HG03095 (cell line): ENCODE results near the gene ADD1.

Source experiments
- ATAC-seq: cut with Tn5 transposase; IDR thresholded peaks from one replicate; pipeline ENCODE4 v1.9.1; 2021; ENCODE audit warnings: moderate library complexity; ENCODE audit not compliant: unreplicated experiment

The ADD1 gene

DNA sequence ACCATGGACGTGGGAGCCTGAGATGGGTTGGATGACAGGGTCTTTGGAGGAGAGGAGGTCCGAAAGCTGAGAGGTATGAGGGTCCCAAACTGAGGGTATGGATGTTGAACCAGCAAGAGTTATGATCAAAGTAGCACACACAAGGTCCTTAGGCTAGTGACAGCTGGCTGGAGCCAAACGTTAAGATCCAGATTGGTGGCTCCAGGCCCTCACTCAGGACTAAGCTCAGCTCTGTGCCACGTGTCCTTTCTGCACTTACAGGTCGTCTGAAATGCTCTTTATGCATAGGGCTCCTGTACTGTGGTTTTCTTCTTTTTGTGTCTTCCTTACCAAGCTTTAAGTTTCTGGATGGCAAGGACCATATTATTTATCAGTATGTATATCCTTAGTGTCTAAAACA is 35.4 kb downstream of the ADD1 start:
- ATAC-seq, result no peak

DNA sequence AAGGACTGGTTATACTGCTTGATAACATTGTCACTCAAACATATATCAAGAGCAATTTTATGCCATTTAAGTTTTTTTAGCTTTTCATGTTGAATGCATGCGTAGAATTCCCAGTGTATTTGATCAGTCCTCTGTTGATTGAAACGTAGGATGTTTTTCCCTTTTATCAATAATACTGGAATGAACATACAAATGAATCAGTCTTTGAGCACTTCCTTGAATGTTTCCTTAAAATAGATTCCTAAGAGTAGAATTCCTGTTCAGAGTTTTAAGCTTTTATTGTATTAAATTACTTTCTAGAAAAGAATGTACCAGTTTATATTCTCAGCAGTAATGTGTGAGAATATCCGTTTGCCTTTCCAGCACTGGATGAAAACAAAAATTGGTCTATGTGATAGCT is 37.8 kb downstream of the ADD1 start:
- ATAC-seq, result no peak

DNA sequence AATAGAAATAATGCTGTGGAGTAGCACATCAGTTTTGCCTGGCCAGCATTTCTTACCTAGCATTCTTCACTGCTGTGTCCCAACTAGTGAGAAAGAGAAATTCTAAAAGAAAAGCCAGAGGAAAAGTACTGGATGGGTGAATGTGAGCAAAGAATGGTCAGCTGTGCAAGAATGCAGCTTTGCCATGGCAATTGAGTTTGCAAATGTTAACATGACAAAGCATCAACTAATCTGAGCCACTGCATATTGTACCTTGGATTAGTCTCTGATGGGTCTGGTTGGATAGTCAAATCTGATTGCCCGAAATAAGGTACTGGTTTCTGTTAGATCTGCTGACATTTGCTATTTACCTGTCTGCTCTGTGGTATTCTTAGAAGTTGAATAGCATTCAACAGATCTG is 38.7 kb downstream of the ADD1 start:
- ATAC-seq, result no peak

DNA sequence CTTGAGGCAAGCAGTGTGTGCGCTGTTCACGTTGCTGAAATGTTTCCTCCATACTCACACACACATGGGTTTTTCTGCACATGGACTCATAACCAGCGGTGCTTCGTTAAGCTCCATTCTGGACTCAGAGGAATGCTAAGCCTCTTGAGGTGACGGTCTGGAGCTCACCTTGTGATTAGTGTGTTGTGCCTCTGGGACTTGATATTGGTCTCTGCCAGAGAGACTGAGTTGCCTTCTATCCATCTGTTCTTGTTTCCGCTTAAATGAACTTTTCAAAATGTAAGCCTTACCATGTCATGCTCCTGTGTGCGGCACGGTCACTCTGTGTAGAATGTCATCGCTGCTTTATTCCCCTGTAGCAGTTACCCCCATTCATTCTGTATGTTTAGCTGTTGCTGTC is 42.5 kb downstream of the ADD1 start:
- no peak for ATAC-seq

DNA sequence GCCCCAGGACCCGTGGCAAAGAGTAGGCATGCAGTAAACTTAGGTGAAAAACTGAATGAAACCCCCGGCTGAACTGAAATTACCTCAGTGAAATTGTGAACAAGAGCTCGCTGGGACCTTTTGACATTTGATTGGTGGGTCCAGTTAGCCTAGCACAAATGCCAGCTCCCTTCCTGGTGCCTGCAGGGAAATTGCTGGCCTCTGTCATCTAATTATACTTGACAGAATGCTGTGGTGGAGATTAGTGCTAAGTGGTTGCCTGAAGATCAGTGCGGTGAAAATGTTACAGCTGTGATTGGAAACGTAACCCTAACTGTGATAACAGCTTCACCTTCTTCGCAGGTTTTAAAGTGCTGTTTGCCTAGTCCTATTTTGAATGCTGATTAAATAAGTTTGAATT is 43.0 kb downstream of the ADD1 start:
- no peak for ATAC-seq

DNA sequence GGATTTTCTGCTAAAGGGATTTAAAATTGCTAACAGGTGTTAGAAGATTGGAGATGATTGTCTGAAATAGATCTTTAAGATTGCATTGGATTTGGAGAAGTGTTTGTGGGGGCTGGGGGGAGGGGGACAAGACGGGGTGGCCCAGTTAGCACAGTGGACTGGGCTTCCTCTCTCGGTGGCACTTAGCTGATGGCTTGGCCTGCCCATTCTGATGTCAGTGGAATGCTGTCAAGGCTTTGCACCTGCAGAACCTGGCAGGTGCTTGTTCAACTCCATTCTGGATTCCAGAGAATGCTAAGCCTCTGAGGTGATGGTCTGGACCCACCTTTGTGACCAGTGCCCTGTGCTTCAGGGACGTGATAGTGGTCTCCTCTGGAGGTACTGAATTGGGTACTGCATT is 43.7 kb downstream of the ADD1 start:
- no peak for ATAC-seq

DNA sequence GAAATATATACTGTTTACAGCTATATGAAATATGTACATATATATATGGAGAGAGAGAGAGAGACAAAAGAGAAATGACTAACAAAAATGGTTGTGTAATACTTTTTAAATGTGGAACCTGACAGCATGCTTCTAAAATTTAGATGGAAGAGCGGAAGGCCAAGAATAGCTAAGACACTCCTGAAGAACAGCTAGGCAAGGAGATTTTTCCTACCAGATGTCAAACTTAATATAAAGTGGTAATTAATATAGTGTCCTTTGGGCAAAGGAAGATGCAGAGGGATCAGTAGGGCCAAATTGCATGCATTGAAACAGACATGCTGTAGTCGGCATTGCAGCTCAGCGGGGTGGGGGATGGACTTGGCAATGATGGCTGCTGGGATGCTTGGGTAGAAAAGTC is 45.2 kb downstream of the ADD1 start:
- no peak for ATAC-seq

DNA sequence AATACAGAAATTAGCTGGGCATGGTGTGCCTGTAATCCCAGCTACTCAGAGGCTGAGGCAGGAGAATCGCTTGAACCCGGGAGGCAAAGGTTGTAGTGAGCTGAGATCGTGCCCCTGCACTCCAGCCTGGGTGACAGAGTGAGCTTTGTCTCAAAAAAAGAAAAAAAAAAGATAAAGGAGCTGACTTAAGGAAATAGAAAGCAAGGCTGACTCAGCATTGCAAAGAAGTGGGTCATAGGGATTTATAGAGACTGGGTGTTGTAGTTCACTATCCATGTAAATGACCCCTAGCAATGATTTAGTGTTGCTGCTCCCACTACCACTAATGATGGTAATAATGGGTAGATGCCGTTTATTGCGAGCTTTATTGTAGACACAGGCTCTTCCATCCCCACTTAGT is 47.6 kb downstream of the ADD1 start:
- ATAC-seq, result no peak

DNA sequence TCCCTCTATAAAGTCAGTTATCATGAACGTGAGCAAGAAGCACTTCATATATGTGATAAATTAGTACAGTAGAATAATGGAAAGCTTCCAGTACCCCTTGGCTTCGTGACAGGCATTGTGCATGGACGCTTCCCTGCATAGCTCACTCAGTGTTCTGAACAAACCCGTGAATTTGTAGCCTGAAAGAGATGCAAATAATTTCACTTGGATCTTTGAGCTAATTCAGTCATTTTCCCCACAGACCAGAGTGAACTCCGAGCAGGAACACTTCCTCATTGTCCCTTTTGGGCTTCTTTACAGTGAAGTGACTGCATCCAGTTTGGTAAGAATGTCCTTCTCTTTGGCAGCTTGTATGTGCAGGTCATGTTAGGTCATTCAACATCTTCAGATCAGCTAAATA is 50.1 kb downstream of the ADD1 start:
- ATAC-seq, result no peak

DNA sequence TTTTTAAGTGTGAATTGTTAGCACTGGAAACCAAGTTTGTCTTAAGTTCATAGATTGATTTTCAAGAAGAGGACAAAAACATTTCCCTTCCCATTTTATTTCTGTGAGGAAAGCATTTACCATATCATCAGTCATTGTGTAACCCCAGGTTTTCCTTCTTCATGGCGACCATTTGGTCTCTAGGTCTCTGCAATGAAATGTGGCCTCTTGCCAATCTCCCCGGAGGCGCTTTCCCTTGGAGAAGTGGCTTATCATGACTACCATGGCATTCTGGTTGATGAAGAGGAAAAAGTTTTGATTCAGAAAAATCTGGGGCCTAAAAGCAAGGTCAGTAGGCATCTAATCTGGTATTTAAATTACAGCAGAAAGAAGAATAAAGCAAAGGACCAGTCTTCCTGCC is 54.4 kb downstream of the ADD1 start:
- ATAC-seq, result no peak

DNA sequence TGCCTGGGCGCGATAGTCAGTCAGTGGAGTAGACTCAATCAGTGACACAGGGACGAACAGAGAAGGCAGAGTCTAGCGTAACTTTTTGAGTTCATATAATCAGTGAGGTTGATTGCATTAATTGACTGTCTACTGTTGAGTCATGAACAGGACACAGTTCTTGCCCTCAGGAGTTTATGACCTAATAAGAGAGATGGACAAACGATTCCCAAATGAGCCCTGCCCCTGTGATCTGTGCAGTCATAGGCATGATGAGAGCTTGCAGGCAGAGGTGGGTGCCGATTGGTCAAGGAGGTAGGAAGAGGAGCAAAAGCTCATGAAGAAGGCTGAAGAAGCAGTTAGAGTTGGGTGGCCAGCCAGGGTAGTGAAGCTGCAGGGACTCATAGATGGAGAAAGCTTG is 57.1 kb downstream of the ADD1 start:
- ATAC-seq, result no peak

DNA sequence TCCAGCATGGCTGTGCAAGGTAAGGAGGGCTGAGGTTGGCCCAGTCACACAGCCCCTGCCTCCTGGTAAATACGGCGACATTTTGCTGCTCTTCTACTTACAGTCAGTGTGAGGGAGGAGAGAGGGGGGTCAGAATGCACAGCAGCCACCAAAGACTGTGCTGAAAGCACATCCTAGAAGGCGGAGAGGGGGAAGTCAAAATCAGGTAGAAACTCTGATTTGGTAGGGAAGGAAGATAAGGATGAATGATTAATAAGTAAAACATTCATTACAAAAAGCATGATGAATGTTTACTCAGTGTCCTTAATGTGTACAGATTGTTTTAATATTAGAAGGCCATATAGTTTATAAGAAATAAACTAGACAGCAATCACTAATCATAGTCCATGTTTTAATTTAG is 57.5 kb downstream of the ADD1 start:
- ATAC-seq, result no peak

DNA sequence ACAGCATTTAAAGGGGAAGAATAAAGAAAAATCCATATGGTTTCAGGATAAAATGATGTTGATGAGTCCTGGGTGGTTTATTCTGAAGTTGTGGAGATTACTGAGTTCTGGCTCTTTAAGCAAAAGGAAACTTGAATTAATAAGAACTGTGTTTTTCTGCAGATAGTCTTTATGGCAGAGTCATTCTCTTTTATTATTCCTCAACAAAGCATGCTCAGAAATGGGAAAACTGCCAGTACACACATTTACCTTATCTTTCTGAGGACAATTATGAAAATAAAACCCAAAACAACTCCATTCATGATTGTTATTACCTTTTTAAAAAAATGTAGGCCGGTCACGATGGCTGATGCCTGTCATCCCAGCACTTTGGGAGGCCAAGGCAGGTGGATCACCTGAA is 58.5 kb downstream of the ADD1 start:
- ATAC-seq, result no peak

DNA sequence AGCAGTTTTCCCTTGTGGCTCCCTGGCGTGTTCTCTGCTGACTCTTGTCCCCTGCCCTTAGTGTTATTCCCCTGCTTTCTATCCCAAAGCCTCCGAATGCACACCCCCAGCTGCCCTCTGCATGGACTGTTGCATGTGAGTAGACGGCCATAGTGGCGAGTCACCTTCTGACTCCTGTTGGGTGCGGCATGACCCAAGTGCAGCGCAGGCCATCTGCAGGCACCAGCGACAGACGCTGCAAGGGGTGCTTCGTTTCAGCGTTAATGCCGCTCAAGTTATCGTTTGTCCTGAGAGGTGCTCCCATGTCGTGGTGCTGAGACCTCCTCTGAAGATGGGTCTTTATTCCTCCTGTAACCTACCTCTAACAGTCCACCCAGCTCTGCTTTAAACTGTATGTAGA is 61.9 kb downstream of the ADD1 start:
- ATAC-seq, result no peak

DNA sequence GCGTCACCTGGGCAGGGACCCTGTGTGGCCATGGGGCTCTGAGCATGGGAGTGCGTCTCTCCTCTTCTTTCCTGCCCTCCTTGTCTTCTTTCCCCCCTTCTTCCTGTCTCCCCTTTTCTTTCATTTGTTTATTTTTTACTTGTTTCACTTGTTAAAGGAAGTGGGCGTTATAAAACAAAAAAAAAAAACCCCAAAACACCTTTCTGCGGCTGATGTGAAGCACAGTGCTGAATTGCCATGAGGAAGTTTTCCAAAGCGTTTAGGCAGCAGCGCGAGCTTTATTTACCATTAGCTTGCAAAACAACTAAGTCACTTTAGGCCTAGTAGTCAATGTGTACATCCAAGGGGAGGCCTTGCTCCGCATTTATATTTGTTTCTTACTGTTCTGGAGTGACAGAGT is 62.6 kb downstream of the ADD1 start:
- no peak for ATAC-seq

DNA sequence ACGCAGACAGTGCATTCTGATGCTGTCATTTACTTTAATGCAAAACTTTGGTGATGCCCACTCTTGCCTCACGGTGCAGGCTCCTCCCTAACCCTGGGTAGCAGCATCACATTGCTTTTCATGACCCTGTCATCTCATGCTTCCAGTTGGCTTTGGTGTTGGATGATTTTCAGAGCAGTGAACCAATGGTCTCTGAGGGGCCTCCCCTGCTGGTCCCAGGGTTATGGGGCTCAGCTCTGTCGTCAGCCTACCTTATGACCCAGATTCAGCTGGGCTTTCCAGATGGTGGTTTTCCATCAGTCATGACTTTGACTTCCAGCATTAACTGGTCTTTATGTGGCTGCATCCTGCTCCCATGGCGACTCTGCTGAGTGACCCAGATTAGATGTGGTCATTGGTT is 63.6 kb downstream of the ADD1 start:
- no peak for ATAC-seq

DNA sequence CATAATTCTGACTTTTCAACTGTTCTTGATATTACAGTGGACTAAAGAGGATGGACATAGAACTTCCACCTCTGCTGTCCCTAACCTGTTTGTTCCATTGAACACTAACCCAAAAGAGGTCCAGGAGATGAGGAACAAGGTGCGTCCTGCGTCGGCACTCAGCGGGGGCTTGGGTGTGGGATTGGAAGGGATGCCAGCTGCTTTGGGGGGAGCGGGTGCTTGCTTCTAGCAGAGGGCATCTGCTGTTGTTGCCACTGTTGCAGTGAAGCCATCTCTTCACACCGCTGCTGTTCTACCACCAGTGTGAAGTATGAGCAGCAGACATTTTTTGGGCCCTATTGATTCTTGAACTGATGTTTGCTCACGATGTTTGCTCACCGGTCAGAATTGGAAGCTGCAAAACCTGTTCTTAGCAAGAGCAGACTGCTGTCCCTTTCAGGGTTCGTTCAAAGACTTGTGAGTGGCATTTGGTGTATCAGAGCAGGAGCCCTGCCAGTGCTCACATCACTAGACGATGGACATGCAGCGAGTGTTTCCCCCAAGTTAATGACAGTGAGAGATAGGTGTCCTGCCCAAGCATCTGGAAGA is 64.2 kb downstream of the ADD1 start:
- ATAC-seq, result no peak

DNA sequence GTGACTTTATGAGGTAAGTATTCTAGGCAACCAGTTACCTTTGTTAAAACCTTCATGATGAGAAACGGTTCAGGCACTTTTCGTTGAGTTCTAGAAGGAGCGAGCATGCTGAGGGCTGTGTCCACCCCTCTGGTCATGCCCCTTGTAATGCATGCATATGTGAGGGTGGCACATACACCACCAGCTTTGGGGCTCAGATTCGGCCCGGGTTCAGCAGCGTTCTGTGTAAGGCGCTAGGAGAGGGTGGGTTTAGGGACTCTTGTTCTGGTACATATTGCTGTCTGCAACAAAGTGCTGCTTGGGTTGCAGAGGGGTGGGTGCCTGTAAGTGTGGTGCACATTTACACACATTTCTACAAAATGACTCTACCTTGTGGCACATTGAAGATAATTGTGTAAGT is 65.0 kb downstream of the ADD1 start:
- ATAC-seq, result no peak

DNA sequence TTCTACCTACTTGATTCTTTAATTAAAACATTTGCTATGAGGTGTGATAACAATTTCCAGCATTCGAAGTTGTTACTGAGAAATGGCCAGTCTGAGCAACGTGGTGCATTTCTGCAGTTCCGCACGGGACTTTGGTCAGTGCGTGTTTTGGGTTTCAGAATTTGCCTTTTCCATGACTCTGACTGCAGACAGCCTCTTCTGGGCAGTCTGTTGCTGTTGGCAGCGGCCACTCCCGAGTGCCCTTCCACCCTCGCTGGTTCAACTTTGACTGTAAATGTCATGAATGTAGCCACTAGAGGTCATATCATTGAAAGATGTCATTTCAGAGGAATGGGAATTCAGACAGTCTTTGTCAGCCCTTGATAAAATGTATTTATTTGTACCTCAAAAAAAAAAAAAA is 65.9 kb downstream of the ADD1 start:
- no peak for ATAC-seq

DNA sequence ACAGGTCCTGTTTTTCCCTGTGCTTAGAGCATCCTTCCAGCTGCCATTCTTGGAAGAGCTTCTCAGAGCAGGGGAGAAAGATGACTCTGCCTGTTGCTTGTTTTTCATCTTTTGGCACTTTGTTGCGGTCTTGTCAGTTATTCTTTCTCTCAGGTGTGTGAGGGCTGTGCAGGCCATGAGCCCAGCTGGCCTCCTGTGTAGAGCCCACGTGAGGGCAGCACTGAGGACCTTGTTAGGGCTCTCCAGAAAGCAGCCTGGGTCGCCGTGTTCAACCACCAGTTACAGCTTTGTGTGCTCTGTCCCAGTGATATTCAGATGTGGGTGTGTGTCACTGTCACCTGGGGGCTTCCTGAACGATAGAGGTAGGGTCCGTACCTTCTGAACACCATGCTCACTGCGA is 66.8 kb downstream of the ADD1 start:
- no peak for ATAC-seq

DNA sequence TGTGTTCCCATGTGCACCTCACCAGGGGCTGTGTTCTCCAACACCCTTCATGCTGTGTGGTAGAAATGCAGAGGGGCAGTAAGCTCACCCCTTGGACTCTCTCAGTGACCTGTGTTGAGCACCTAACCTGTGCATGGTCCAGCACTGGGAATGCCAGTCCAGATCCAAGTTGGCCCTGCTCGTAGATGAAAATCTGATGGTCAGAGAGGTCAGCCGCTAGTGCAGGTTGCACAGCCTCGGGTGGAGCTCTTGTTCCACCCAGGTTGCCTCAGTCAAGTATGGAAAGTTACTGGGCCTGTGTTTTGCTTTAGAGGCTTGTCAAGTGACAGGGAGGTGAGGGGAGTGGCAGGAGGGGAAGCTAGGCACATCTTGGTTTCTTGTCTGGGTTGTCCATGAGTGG is 68.2 kb downstream of the ADD1 start:
- no peak for ATAC-seq

DNA sequence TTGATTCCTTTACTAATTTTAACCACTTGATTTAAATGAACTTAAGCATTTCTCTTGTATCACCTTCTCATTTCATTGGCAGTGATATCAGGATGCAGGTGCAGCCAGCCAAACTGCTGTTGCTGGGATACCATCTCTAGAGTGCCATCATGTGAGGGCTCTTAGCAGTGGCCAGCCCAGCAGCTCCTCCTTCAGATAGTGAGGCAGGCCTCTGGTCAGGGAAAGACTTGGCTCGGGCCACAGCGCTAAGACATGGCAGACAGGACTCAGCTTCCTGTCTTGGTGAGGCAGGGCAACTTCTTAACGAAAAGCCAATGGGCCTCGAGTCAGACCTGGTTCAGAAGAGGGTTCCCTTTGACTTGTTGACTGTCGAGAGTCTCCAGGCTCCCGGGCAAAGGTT is 69.5 kb downstream of the ADD1 start:
- ATAC-seq, result no peak

DNA sequence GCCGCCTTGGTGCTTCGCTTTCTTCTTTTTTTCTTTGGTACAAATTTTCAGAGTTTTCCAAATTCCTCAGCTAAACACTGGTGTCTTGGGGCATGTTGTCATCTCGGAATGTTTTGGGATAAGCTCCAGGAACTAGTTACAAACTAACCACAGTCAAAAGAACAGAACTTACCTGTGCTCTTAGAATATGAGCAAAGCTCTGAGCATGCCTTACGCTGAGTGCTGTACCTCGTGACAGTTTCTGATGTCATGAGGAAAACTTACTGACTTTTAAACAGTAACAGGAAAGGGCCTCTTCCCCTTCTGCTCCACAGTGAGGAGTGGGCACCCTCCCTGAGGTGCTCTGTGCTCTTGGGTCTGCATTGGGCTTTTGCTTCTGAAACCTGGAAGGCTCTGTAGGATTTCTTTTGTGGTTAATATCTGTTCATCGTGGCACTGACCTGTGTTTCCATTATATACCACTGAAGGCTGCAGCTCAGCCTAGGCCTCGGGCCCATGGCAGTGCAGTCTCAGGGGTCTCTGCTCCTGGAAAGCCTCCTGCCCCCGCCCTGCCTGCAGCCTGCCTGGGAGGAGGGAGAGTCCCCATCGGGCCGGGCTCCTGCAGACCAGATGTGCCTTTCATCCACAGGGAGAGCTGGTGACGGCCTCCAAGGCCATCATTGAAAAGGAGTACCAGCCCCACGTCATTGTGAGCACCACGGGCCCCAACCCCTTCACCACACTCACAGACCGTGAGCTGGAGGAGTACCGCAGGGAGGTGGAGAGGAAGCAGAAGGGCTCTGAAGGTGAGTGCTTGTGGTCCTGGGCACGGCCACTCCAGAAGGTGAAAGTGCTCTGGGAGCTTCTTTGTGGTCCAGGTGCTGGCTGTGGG is 70.8 kb downstream of the ADD1 start:
- no peak for ATAC-seq
